ENCODE results near the gene TUBB3.
"Not testable (repeated sequence)": the region's sequence is repeated elsewhere in the genome, so short reads cannot be mapped to it uniquely, and the experiment has no call there.

TUBB3 gene

DNA sequence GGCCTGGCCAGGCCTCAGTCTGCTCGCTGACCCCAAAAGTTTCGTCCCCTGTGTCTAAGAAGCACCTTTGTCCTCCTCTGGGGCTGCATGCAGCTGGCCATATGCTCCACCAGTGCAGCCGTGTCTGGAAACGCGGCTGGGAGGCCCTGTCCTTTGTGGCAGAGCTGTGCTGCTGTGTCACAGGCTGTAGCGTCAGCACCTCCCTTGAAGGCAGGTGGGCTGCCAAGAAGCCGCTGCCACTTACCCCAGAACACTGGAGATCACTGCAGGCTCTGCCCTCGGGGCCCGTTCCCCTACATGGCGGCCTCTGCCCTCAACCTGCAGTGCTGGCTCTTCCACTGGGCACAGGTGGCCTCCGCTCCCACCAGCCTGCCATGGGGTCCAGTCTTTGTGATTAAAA, 20.2 kb upstream of the TUBB3 start:
- no peak for DNase-seq (ENCODE audit: low spot score)

DNA sequence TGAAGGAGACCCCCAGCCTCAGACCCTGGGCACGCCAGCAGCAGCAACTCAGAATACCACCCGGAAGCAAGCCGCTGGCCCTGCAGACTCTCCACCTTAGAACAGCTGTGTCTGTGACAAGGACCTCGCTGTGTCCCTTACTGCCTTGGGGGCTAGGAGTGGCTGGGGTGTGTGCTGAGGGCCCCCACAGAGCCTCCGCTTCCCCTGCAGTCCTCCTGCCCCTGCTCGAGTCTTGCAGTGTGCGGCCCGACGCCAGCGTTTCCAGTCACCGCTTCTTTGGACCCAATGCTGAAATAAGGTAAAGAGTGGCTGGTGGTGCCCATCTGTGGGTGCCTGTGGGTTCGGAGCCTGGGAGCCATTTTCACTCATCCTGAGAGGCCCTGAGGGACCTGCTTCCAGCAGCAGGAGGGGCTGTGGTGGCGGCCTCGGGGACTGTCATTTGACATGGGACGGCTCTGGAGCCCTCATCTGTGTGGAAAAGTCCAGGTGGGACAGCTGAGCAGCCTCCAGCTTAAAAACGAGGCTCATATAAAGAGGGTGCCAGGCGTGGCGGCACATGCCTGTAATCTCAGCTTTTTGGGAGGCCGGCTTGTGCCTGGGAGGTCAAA, 19.1 kb upstream of the TUBB3 start:
- DNase-seq (ENCODE audit: low spot score) = no peak

DNA sequence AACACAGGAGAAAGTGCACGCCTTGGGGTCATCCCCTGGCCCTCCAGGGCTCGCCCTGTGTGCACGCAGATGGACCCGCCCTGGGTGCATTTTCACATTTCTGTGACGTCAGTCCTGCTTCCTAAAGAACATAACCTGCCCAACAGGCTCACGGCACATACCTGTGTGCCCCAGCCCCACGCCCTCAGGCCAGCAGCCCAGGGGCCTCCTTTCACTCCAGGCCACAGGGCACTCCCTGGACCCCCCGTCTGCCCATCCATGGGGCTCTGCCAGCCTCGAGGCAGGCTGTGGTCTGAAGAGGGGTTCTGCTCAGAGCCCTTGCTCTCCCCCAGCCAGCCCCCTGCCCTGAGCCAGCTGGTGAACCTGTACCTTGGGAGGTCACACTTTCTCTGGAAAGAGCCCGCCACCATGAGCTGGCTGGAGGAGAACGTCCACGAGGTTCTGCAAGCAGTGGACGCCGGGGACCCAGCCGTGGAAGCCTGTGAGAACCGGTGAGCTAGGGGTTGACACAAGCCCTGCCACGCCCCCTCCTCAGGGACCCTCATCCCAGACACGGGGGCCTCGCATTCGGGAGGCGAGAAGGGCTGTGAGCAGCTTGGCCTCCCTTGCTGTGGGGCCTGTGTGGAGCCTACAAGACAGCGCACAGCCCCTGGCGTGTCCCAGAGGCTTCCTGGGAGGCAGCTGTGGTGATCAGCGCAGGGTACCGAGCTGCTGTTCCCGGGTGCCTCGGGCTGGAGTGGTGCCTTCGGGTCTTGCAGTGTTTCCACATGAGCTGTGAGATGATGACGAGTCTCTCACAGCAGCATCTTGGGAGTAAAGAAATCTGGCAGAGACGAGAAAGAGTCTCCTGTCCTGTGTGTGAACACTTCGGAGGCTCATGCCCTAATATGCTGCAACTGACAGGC, 18.3 kb upstream of the TUBB3 start:
- no peak for DNase-seq (ENCODE audit: low spot score)

DNA sequence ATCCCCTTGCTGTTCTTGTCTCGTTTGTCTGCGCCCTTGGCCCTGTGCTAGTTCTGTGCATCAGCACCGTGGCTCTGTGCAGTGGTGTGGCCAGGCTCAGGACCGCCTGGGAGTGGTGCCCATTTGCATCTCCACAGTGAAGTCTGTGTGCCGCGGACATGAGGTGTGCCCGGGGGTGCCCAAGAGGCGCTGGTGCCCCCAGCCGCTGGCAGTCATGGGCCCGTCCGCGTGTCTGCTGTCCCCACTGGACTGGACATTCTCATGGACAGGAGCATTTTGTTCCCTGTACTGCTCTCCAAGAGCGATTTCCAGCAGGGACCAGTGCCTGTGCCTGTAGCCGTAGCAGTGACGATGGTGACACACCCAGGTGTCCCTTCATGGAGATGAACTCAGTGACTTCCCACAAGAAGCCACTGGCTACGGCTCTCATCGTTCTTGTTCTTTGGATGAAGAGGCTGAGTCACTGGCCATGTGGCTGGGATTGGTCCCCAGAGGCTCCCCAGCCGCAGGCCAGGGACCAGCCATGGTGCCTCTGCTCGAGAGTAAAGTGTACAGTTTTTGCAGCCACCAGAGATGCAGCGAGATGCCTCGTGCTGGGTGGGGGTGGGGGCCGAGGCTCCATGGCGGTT, 17.5 kb upstream of the TUBB3 start:
- no peak for DNase-seq (ENCODE audit: low spot score)

DNA sequence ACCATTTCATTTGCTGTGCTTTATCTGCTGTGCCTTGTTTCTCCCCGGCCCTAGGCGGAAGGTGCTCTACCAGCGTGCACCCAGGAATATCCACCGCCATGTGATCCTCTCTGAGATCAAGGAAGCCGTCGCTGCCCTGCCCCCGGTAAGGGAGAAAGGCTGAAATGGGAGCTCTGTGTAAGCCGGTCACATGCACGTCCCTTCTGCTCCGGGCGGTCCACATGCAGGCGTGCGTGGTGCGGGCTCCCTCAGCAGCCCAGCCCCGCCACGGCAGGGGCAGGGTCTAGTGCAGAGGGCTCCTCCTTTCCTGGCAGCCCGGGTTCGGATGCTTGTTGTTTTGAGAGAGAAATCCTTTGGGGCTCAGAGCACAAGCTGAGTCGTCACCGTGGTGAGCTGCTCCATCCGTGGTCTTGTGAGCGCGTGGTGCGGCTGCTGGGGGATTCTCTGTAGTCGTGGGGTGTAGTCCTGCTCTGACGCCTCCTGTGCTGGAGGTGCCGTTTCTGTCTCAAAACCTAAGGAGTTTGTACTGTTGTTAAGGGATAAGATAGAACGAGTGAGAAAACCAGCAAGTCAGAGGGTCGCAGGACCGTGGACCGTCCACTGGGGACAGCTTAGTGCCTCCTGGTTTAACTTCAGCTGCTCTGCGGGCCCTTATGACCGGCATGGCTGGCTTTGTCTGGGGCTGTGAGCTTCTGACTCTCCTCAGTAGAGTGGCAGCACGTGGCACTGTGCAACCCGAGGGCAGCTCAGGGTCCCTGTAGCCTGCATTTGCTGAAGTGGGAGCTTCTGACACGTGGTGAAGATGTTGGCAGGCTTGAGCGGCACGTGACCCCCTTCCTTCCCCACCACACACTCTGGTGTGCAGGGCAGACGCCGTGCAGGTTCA, 16.8 kb upstream of the TUBB3 start:
- DNase-seq (ENCODE audit: low spot score) = no peak

DNA sequence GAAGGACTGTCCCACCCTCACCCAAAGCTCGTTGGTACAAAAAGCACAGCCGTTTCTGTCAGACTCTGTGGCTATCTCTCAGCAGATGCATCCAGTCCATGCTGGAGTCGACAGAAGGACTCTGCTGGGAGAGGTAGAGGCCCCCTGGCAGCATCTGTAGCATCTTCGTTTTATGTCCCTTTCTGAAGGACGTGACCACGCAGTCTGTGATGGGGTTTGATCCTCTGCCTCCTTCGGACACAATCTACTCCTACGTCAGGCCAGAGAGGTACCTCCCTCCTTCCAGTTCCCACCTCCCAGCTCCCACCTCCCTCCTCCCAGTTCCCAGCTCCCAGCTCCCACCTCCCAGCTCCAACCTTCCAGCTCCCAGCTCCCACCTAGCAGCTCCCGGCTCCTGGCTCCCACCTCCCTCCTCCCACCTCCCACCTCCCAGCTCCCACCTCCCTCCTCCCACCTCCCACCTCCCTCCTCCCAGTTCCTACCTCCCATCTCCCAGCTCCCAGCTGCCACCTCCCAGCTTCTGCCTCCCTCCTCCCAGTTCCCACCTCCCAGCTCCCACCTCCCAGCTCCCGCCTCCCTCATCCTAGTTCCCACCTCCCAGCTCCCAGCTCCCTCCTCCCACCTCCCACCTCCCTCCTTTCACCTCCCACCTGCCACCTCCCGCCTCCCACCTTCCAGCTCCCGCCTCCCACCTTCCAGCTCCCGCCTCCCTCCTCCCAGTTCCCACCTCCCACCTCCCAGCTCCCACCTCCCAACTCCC, 15.9 kb upstream of the TUBB3 start:
- DNase-seq (ENCODE audit: low spot score) = no peak

DNA sequence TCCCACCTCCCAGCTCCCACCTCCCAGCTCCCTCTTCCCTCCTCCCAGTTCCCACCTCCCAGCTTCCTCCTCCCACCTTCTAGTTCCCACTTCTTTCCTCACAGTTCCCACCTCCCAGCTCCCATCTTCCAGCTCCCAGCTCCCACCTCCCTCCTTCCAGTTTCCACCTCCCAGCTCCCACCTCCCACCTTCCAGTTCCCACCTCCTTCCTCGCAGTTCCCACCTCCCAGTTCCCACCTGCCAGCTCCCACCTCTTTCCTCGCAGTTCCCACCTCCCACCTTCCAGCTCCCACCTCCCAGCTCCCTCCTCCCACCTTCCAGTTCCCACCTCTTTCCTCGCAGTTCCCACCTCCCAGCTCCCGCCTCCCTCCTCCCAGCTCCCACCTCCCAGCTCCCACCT, 14.9 kb upstream of the TUBB3 start:
- DNase-seq (ENCODE audit: low spot score) = no peak

DNA sequence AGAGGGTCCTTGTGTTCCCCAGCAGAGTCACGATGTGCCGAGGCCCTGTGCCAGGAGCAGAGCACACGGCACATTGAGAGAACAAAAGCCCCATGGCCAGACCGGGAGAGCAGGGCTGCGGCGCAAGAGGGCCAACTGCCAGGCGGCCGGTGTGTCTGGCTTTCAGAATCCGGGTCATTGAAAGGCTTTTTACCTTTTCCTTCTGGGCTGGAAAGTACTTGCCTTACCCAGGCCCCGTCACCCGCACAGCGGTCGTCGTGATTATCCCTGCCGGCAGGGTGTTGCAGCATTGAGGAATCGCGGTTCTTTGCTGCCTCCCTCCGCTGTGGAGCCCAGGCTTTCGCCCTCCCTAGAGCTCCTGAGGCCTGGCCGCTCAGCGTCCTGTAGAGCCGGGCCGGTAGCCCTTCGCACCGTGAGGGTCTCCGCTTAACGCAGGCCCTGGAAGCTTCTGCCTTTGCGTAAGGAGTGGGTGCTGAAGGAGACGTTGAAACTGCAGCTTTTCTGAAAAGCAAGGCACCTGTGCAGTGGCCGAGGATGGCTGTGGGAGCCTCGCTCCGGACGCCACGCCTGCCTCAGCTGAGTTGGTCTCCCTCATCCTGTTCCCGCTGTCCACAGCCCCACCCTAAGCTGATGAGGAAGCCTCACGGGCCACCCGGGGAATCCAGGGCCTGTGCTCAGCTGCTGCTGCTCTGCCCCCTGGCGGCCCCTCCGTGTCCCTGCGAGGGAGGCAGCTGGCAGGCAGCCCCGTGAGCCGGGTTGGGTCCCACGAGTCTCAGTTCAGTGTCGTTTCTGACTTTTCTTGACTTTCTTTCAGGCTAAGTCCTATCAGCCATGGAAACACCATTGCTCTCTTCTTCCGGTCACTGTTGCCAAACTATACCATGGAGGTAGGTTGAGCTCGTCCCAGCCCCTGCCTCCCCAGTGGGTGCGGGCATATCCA, 13.1 kb upstream of the TUBB3 start:
- peak; percentile 81 for DNase-seq (ENCODE audit: low spot score)

DNA sequence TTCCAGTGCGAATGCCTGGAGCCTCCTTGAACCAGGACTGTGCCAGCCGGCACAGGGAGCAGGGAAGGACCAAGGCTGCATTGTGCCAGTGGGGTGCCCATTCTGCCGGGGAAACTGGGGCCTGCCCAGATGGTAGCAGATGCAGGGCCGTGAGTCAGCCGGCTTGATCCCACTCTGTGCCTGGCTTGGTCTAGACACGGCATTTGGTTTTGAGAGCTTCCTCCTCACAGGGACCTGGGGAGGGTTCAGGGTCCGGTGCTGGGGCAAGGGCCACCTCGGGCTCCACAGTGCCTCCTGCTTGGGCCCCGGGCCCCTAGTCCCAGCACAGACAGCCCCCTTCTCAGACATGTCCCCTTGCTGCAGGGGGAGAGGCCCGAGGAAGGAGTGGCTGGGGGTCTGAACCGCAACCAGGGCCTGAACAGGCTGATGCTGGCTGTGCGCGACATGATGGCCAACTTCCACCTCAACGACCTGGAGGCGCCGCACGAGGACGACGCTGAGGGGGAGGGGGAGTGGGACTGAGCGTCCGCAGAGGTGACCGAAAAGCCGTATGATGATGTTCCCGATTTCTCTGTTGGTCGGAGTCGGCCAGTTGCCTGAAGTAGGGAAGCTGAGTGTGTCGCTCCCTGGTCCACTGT, 12.3 kb upstream of the TUBB3 start:
- no peak for DNase-seq (ENCODE audit: low spot score)

DNA sequence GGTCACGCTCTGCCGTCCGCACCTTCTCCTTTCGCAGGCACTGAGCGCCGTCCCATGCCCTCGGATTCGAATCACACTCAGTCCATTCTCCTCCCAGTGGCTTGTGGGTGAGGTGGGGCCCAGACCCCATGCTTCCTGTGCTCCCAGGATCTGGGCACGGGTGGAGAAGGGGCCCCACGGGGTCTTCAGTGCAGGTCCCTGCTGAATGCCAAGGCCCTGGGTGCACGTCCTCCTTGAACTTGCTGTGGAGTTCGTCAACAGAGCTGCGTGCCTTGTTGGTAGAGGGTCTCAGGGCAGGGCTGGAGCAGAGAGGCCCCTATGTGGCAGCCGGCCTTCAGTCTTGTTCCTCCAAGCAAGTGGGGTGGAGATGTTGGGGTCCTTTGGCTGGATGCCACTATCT, 11.8 kb upstream of the TUBB3 start:
- DNase-seq (ENCODE audit: low spot score) = no peak

DNA sequence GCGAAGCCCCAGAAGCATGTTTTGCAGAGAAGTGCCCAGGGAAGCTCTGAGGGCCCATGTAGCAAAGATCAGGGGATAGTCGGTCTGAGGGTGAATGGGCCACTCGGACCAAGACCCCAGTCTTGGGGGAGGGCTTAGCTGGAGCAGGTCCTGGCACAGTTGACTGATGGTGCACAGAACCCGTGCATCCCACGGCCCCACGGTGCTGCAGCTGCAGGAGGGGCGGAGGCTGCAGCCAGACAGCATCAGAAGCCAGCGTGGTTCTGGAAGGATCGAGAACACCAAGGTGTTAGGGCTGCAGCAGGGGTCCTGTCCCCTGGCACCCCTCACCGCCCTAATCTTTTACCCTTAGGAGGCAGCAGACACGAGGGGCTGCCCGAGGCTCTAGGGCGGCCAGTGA, 11.0 kb upstream of the TUBB3 start:
- no peak for DNase-seq (ENCODE audit: low spot score)

DNA sequence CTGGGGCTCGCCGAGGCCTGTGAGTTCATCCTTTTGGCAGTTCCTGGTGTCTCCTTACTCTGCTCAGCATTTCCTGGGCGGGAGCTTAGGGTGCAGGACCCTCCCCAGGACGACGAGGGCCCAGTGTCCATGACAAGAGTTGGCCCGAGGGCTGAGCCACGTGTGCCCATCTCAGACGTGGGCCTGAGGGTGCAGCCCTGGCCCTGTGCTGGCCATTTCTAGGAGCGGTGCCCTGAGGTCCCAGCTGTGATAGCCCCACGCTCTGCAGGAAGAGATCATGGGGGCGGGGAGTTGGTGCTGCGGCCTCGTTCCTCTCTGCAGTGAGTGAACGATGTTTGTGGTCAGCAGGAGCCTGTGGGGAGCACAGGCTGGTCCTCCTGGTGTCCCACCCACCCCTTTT, 10.5 kb upstream of the TUBB3 start:
- DNase-seq (ENCODE audit: low spot score) = no peak

DNA sequence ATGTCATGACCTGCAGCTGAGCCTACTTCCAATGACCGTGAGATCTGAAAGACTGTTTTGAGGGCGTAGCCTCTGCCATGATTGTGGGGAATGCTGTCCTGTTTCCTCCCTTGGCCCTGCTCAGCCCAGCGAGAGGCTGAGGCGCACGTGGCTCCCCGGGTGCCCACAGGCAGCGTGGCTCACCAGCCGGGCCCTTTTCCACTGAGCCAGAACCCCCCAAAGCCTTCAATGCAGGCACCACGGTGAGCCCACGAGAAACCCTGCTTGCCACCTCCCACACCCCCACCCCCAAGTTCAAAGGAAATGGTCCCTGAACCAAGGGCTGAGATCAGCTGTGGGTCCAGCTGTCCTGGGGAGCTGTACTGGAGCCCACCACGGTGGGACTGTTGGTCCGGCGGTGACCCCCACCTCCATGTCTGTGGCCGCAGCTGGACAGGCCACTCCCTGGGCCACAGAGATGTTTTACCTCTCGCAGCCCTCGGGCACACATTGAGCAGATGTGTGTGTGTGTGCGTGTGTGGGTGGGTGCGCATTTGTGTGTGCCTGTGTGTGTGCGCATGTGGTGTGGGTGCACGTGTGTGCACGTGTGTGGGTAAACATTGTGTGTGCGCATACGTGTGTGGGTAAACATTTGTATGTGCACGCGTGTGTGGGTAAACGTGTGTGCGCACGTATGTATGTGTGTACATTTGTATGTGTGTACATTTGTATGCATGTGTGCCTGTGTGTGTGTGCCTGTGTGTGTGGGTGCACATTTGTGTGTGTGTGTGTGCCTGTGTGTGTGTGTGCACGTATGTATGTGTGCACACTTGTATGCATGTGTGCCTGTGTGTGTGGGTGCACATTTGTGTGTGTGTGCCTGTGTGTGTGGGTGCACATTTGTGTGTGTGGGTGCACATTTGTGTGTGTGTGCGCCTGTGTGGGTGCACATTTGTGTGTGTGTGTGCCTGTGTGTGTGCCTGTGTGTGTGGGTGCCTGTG, 9.4 kb upstream of the TUBB3 start:
- no peak for DNase-seq (ENCODE audit: low spot score)

DNA sequence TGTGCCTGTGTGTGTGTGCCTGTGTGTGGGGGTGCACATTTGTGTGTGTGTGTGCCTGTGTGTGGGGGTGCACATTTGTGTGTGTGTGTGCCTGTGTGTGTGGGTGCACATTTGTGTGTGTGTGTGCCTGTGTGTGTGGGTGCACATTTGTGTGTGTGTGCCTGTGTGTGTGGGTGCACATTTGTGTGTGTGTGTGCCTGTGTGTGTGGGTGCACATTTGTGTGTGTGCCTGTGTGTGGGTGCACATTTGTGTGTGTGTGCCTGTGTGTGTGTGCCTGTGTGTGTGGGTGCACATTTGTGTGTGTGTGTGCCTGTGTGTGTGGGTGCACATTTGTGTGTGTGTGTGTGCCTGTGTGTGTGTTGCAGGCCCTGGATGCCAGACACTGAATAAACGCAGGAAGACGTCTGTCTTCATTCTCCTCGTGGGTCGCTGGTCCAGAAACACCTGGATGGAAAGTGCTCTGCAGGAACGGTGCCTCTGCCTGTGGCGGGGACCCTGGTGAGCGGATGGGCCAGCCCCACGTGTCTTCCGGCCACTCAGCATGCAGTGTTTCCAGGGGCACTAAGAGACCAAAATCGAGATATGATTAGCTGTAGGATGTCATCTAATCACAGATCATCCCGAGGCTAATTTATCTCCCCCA, 8.4 kb upstream of the TUBB3 start:
- DNase-seq (ENCODE audit: low spot score) = not testable (repeated sequence)

DNA sequence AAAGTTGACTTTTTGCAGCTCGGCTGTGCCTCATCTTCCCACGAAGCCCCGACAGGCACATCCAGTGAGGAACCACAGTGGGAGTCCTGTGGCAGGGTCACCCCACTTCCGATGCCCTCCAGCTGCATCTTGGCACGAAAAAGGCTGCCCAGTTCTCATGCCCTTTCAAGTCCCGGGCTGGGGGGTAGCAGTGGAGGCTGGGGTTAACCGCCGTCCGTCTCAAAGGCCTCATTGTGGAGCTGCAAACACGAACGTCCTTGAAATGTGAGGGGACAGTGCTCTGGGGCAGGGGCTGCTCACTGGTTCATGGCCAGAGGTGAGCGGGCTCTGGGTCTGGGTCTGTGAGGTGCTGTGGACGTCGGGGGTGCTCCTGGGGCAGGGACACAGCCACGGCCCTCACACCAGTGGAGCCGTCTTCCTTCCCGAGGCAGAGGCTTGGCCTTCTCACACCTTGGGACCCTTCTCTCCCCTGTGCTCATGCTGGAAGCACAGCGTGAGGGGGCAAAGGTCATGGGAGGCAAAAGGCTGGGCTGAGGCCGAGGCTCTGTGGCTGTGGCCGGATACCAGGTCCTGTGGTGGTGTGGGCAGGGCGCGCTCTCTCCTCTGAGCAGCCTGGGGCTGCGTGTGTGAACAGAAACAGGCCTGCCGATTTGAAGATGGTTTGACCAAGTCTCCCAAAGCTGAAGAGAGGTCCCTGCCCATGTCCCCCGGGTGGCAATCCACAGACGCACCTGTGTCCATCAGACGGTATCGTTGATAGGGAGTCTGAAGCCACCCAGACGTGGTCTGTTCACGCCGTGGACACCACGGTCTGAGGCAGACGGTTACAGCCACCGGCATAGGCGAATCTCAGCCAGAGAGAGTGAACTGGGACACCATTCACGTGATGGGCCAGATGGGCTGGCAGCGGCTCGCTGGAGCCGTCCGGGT, 7.6 kb upstream of the TUBB3 start:
- no peak for DNase-seq (ENCODE audit: low spot score)

DNA sequence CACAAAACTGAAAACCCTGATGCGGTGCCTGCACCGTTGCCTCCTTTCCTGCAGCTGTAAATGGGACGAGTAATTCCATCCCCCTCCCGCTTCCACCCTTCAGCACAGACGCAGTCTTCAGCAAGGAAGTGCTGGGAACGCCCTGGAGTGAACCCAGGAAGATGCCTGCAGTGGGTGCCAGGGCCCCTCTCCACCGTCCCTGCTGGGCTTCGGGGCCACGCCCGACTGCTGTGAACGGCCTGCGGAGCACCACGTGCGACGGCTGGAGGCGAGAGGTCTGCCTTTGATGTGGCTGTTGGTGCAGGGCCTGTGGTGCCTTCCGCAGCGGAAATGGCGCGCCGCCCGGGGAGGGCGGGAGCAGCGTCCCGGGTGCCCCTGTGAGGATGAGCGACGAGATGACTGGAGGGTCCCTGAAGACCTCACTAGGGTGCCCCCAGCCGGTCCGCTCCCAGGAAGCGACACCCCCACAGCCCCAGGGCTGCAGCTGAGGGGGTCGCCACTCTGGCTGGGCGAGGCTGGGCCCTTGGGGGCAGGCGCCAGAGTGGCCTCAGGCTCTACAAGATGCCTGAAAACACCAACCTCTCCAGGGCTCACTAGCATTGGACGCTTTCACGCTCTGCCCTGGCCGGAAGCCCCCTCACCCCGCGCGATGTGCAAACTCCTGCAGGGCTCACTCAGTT, 5.2 kb upstream of the TUBB3 start:
- peak; percentile 79 for DNase-seq (ENCODE audit: low spot score)
